Neural cell (in vitro differentiated cells): ENCODE data around the gene ARNT2. TPM values are rescaled to one million over a fixed set of nuclear protein-coding genes. Genes with fewer than 3 reads are reported as not detected.

Experiments used
- H2AFZ ChIP-seq: fragments of 200-600, 300-800 bp; sonication (generic), shearing (Covaris generic); 2 replicates; pipeline ENCODE4 v1.6.0; 2014; ENCODE audit warnings: low read depth, mild to moderate bottlenecking, antibody characterized with exemption, low read length, moderate library complexity
- H3F3A ChIP-seq: fragments of 200-600 bp; shearing (Covaris generic); 2 replicates; pipeline ENCODE4 v1.6.1; 2016; ENCODE audit warnings: mild to moderate bottlenecking, moderate library complexity, mixed read lengths, antibody characterized with exemption, low read length; ENCODE audit not compliant: insufficient read depth, poor library complexity, severe bottlenecking
- H3K27ac ChIP-seq: fragments of 200-600, 300-800 bp; sonication (generic), shearing (Covaris generic); 2 replicates; pipeline ENCODE4 v1.5.1; 2014; ENCODE audit warnings: mild to moderate bottlenecking, low read length, moderate library complexity
- H3K27me3 ChIP-seq: fragments of 300-800, 200-600 bp; sonication (generic), shearing (Covaris generic); 2 replicates; pipeline ENCODE4 v1.6.0; 2014; ENCODE audit warnings: mild to moderate bottlenecking, low read depth, low read length, moderate library complexity; ENCODE audit not compliant: insufficient read depth
- H3K36me3 ChIP-seq: fragments of 300-800, 200-600 bp; sonication (generic), shearing (Covaris generic); 2 replicates; pipeline ENCODE4 v1.5.1; 2014; ENCODE audit warnings: mild to moderate bottlenecking, antibody characterized with exemption, low read length, moderate library complexity; ENCODE audit not compliant: insufficient read depth
- H3K4me2 ChIP-seq: fragments of 300-800, 200-600 bp; sonication (generic), shearing (Covaris generic); 2 replicates; pipeline ENCODE4 v1.6.0; 2014; ENCODE audit warnings: mild to moderate bottlenecking, low read length
- H3K4me3 ChIP-seq: fragments of 300-800, 200-600 bp; sonication (generic), shearing (Covaris generic); 2 replicates; pipeline ENCODE4 v1.5.1; 2014; ENCODE audit warnings: mild to moderate bottlenecking, low read length, moderate library complexity
- H3K79me2 ChIP-seq: fragments of 200-600 bp; shearing (Covaris generic); replicated peaks from 2 replicates; pipeline ENCODE4 v1.6.0; 2014; ENCODE audit warnings: mild to moderate bottlenecking, low read length, moderate library complexity; ENCODE audit not compliant: insufficient read depth
- H3K9ac ChIP-seq: fragments of 300-800, 200-600 bp; sonication (generic), shearing (Covaris generic); 2 replicates; pipeline ENCODE4 v1.6.1; 2016; ENCODE audit warnings: mild to moderate bottlenecking, low read length, mixed read lengths
- H3K9me2 ChIP-seq: fragments of 200-600 bp; shearing (Covaris generic); 2 replicates; pipeline ENCODE4 v1.6.1; 2016; ENCODE audit warnings: mild to moderate bottlenecking, low read length, mixed read lengths; ENCODE audit not compliant: insufficient read depth
- H3K9me3 ChIP-seq: fragments of 200-600, 300-800 bp; sonication (generic), shearing (Covaris generic); 2 replicates; pipeline ENCODE4 v1.6.1; 2016; ENCODE audit warnings: mild to moderate bottlenecking, mixed run types, low read length, moderate library complexity, mixed read lengths
- H4K20me1 ChIP-seq: fragments of 200-600 bp; shearing (Covaris generic); 2 replicates; pipeline ENCODE4 v1.6.1; 2016; ENCODE audit warnings: mild to moderate bottlenecking, mixed run types; ENCODE audit not compliant: insufficient read depth
- EP300 ChIP-seq: fragments of 450-650 bp; conservative IDR thresholded peaks from 2 replicates; pipeline ENCODE4 v1.6.1; 2014; ENCODE audit warnings: antibody characterized with exemption, mild to moderate bottlenecking, moderate library complexity; ENCODE audit not compliant: poor library complexity, severe bottlenecking
- EZH2 ChIP-seq: fragments of 200-600, 300-800 bp; shearing (Covaris generic), sonication (generic); IDR thresholded peaks from 2 replicates; pipeline ENCODE4 v1.6.1; 2014; ENCODE audit warnings: antibody characterized with exemption, low read length, borderline replicate concordance, mild to moderate bottlenecking; ENCODE audit not compliant: insufficient read depth, poor library complexity, severe bottlenecking
- MXI1 ChIP-seq: fragments of 450-650 bp; conservative IDR thresholded peaks from 2 replicates; pipeline ENCODE4 v1.6.1; 2014; ENCODE audit warnings: antibody characterized with exemption, mild to moderate bottlenecking; ENCODE audit not compliant: poor library complexity, severe bottlenecking
- POLR2AphosphoS5 ChIP-seq: IDR thresholded peaks from 2 replicates; pipeline ENCODE4 v1.6.1; 2012
- RAD21 ChIP-seq: fragments of 450-650 bp; conservative IDR thresholded peaks from 2 replicates; pipeline ENCODE4 v1.6.1; 2014; ENCODE audit warnings: antibody characterized with exemption, mild to moderate bottlenecking, moderate library complexity
- REST ChIP-seq: IDR thresholded peaks from 2 replicates; pipeline ENCODE4 v1.6.1; 2012; ENCODE audit warnings: borderline replicate concordance
- SMC3 ChIP-seq: fragments of 450-650 bp; conservative IDR thresholded peaks from 2 replicates; pipeline ENCODE4 v1.6.1; 2014; ENCODE audit warnings: antibody characterized with exemption, mild to moderate bottlenecking, moderate library complexity; ENCODE audit not compliant: poor library complexity
- TAF1 ChIP-seq: IDR thresholded peaks from 2 replicates; pipeline ENCODE4 v1.6.1; 2012; ENCODE audit warnings: low read depth
- polyA plus RNA-seq: library from polyadenylated mRNA; depleted of rRNA; stranded (reverse); fragments of >200 nt; gene quantifications from 2 replicates; pipeline ENCODE4 v1.2.3, GENCODE V29; 2014
- TF ChIP-seq, protein P1 (sequence below): fragments of 450-650 bp; IDR thresholded peaks from 2 replicates; pipeline ENCODE4 v1.5.1; 2014; ENCODE audit warnings: antibody characterized with exemption, mild to moderate bottlenecking, moderate library complexity; ENCODE audit not compliant: poor library complexity, severe bottlenecking

Gene ARNT2
- polyA plus RNA-seq, 1 donor from 2014 or later, result 41.2 TPM

- no peak for TF ChIP-seq REST
- TF ChIP-seq EP300, result no peak
- no peak for TF ChIP-seq EZH2
- no peak for TF ChIP-seq POLR2AphosphoS5
- TF ChIP-seq TAF1, result no peak
- no peak for TF ChIP-seq SMC3
- TF ChIP-seq, protein P1, sequence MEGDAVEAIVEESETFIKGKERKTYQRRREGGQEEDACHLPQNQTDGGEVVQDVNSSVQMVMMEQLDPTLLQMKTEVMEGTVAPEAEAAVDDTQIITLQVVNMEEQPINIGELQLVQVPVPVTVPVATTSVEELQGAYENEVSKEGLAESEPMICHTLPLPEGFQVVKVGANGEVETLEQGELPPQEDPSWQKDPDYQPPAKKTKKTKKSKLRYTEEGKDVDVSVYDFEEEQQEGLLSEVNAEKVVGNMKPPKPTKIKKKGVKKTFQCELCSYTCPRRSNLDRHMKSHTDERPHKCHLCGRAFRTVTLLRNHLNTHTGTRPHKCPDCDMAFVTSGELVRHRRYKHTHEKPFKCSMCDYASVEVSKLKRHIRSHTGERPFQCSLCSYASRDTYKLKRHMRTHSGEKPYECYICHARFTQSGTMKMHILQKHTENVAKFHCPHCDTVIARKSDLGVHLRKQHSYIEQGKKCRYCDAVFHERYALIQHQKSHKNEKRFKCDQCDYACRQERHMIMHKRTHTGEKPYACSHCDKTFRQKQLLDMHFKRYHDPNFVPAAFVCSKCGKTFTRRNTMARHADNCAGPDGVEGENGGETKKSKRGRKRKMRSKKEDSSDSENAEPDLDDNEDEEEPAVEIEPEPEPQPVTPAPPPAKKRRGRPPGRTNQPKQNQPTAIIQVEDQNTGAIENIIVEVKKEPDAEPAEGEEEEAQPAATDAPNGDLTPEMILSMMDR, result no peak
- H3F3A ChIP-seq, result no peaks in the 10 kb centered on the region
- no peaks in the 10 kb centered on the region for H3K27me3 ChIP-seq
- H3K36me3 ChIP-seq, result no peaks in the 10 kb centered on the region
- H4K20me1 ChIP-seq, result no peaks in the 10 kb centered on the region
- no peaks in the 10 kb centered on the region for H3K79me2 ChIP-seq
- no peaks in the 10 kb centered on the region for H3K9me3 ChIP-seq
- no peak overlapping the region for H2AFZ ChIP-seq
- no peak overlapping the region for H3K27ac ChIP-seq
- no peaks in the 10 kb centered on the region for H3K9me2 ChIP-seq
- H3K4me3 ChIP-seq, result no peak overlapping the region
- no peak overlapping the region for H3K4me2 ChIP-seq
- H3K9ac ChIP-seq, result no peak overlapping the region
Observed at GRCh38 chr15:80607287-80607980, 203.3 kb downstream of the ARNT2 start.

DNA sequence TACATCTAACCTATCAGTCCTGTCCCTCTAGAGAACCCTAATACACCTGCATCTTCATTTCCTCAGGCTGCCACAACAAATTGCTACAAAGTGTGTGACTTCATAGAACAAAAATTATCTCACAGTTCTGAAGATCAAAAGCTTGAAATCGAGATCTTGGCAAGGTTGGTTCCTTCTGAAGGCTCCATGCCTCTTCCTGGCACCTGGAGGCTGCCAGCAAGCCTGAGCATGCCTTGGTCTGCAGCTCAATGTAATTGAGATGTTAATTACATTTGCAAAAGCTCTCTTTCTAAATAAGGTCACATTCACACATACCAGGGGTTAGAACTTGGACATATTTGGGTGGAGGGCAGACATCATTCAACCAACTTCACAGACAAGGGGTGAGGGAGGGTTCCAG lies 204.5 kb downstream of the ARNT2 start:
- Histone ChIP-seq H3F3A (no peaks in the 10 kb centered on the region), H3K4me3 (no peak overlapping the region), H3K27me3 (no peaks in the 10 kb centered on the region), H3K9ac (no peak overlapping the region), H3K9me2 (no peaks in the 10 kb centered on the region), H3K36me3 (no peaks in the 10 kb centered on the region), H3K4me2 (no peak overlapping the region), H3K9me3 (no peaks in the 10 kb centered on the region), H3K27ac (no peak overlapping the region), H3K79me2 (no peaks in the 10 kb centered on the region), H4K20me1 (no peaks in the 10 kb centered on the region), H2AFZ (no peak overlapping the region)
- TF ChIP-seq EP300 (no peak), RAD21 (no peak), MXI1 (no peak), POLR2AphosphoS5 (no peak), REST (no peak), SMC3 (no peak), TAF1 (no peak), EZH2 (no peak)
- TF ChIP-seq, protein P1, result no peak
